K562 treated with DMSO at 1 percent for 4 hours (cell line): ENCODE data around the gene SCAND1. TPM values are rescaled to one million over a fixed set of nuclear protein-coding genes. Genes with fewer than 3 reads are reported as not detected.

ENCODE experiments used
- total RNA-seq: library from RNA; unstranded; fragments of 300-600 nt; gene quantifications from 2 replicates; pipeline ENCODE4 v1.2.3, GENCODE V29; 2022; ENCODE audit not compliant: insufficient read depth

SCAND1 gene
- total RNA-seq: 132 and 133 TPM in 2 replicates

DNA sequence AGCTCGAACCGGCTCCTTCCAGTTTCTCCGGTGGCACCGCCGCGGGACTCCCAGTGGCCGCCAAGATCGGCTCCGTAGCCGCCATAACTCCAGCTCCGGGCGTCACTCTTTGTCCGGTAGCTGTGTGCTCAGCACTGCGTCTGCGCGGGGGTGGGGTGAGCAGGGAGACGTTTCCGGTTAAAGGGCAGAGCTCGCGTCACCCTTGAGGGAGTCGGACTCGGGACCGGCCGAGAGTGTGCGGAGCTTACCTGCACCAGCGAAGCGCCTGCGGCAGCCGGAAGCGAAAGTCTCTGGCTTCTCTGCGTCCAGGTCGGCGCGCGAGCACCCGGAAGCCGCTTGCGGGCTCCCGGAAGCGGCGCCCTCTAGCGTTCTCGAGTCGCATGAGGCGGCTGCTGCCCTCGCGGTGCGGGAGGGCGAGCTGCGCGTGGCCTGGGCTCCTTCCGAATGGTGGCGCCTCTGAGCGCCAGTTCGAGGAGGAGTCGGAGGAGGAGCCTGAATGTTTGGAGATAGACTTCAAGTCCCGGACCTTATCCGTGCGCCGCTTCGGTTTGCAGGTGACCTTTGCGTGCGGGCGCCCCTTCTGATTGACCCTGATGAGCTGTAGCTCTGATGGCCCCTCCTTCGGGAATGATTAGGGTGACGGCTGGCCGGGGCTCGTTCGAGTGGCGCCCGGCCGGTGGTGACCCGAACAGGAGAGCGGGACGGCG is at the start of gene SCAND1:
Gene SCAND1 (minus strand): TSS at position 303 of the 707 bp plus-strand sequence. CDS start 218 bp downstream, at position 85.

GRCh38 chr20:35967979-35968640 is 13.8 kb upstream of the SCAND1 start, which contains the start of gene CNBD2:
Gene CNBD2 (plus strand): TSS chr20:35968590. CDS start chr20:35968763, 173 bp downstream.

Other genes starting within 250 kb of the SCAND1 start
- gene RBM39, start 212.2 kb downstream of the SCAND1 start, total RNA-seq: 98.0 and 181 TPM in 2 replicates
- 21.4 and 34.1 TPM in 2 replicates for gene PHF20, start 182.5 kb downstream of the SCAND1 start, total RNA-seq
- 10.0 and 10.1 TPM in 2 replicates for gene CNBD2, start 14.1 kb upstream of the SCAND1 start, total RNA-seq
- gene EPB41L1, start 200.2 kb upstream of the SCAND1 start, total RNA-seq: 0.50 and 1.4 TPM in 2 replicates